ENCODE data around the gene GPC2.

DNA sequence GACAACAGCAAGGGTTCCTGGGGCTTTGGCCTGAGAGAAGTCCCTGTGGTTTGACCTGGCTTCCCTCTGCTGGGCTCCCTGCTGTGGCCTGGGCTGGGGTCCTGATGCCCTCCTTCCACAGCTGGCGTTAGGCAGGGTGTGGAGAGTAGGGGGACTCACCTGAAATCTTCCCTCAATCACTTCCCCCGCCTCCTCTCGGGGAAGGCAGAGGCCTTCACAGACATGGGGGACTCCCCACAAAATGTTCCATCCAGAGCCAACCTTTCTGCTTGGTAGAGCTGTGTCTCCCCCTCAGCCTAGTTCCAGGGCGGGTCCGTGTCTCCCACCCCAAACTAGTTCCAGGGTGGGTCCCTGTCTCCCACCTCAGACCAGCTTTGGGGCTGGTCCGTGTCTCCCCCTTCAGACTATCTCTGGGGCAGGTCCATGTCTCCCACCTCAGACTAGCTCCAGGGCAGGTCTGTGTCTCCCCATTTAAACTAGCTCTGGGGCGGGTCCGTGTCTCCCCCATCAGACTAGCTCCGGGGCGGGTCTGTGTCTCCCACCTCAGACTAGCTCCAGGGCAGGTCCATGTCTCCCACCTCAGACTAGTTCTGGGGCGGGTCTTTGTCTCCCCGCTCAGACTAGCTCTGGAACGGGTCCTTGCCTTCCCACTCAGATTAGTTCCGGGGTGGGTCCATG, 44.7 kb upstream of the GPC2 start:
- TF ChIP-seq, protein P1, sequence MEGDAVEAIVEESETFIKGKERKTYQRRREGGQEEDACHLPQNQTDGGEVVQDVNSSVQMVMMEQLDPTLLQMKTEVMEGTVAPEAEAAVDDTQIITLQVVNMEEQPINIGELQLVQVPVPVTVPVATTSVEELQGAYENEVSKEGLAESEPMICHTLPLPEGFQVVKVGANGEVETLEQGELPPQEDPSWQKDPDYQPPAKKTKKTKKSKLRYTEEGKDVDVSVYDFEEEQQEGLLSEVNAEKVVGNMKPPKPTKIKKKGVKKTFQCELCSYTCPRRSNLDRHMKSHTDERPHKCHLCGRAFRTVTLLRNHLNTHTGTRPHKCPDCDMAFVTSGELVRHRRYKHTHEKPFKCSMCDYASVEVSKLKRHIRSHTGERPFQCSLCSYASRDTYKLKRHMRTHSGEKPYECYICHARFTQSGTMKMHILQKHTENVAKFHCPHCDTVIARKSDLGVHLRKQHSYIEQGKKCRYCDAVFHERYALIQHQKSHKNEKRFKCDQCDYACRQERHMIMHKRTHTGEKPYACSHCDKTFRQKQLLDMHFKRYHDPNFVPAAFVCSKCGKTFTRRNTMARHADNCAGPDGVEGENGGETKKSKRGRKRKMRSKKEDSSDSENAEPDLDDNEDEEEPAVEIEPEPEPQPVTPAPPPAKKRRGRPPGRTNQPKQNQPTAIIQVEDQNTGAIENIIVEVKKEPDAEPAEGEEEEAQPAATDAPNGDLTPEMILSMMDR (IDR thresholded peaks at IDR 0.05), result no peak
- TF ChIP-seq POLR2A (IDR thresholded peaks at IDR 0.05), result no peak
